OCI-LY7 (cell line): ENCODE results near the gene MAEA. TPM values are rescaled to one million over a fixed set of nuclear protein-coding genes. Genes with fewer than 3 reads are reported as not detected.

Experiments used
- BruUV-seq: library from RNA; stranded (reverse); fragments of 400-500 nt; replicated peaks from 2 replicates; lab custom pipeline; 2021; lab: Mats Ljungman, UMichigan
- CTCF ChIA-PET: fragments of 300-600 bp; sonication (Branson Sonifier 250); formaldehyde crosslinking; loops from one replicate; lab custom pipeline; 2022; ENCODE audit warnings: antibody characterized with exemption; ENCODE audit not compliant: unreplicated experiment; lab: Charles Lee
- POLR2A ChIA-PET: fragments of 300-600 bp; sonication (Branson Sonifier 250); formaldehyde crosslinking; loops from one replicate; lab custom pipeline; 2022; ENCODE audit warnings: antibody characterized with exemption; lab: Charles Lee
- DNase-seq: peaks from one replicate; pipeline ENCODE4 v3.0.0-alpha.2; 2015; ENCODE audit warnings: low spot score
- H2AFZ ChIP-seq: fragments of 200-600 bp; sonication (generic), shearing (Covaris generic); 2 replicates; pipeline ENCODE4 v1.6.1; 2014; ENCODE audit warnings: mild to moderate bottlenecking, antibody characterized with exemption, low read length, moderate library complexity
- H3K27ac ChIP-seq: fragments of 200-600 bp; sonication (generic); 2 replicates; pipeline ENCODE4 v1.5.1; 2014; ENCODE audit warnings: mixed run types, low read depth, mild to moderate bottlenecking, moderate library complexity, low read length, inconsistent platforms; ENCODE audit not compliant: poor library complexity, severe bottlenecking
- H3K36me3 ChIP-seq: fragments of 200-600 bp; sonication (generic); 2 replicates; pipeline ENCODE4 v1.6.1; 2014; ENCODE audit warnings: mild to moderate bottlenecking, antibody characterized with exemption, low read length, moderate library complexity, mixed read lengths; ENCODE audit not compliant: insufficient read depth
- H3K4me1 ChIP-seq: fragments of 200-600 bp; sonication (generic); 2 replicates; pipeline ENCODE4 v1.5.1; 2014; ENCODE audit warnings: mild to moderate bottlenecking, low read length; ENCODE audit not compliant: insufficient read depth, poor library complexity, severe bottlenecking
- H3K4me2 ChIP-seq: fragments of 200-600 bp; sonication (generic); 2 replicates; pipeline ENCODE4 v1.6.1; 2014; ENCODE audit warnings: mild to moderate bottlenecking, low read length
- H3K4me3 ChIP-seq: fragments of 200-600 bp; sonication (generic); 2 replicates; pipeline ENCODE4 v1.5.1; 2014; ENCODE audit warnings: mild to moderate bottlenecking, low read depth, low read length; ENCODE audit not compliant: poor library complexity, severe bottlenecking
- H3K79me2 ChIP-seq: fragments of 200-600 bp; sonication (generic); 2 replicates; pipeline ENCODE4 v1.6.1; 2016; ENCODE audit warnings: low read depth, mild to moderate bottlenecking, low read length, moderate library complexity, mixed read lengths; ENCODE audit not compliant: insufficient read depth
- H3K9me2 ChIP-seq: fragments of 200-600 bp; sonication (generic); 2 replicates; pipeline ENCODE4 v1.6.1; 2016; ENCODE audit warnings: mild to moderate bottlenecking, low read length, mixed read lengths; ENCODE audit not compliant: insufficient read depth
- H3K9me3 ChIP-seq: fragments of 200-600 bp; sonication (generic); 2 replicates; pipeline ENCODE4 v1.6.1; 2014; ENCODE audit warnings: mild to moderate bottlenecking, mixed run types, low read length, mixed read lengths
- H4K20me1 ChIP-seq: fragments of 200-600 bp; sonication (generic); 2 replicates; pipeline ENCODE4 v1.6.1; 2014; ENCODE audit warnings: mild to moderate bottlenecking, antibody characterized with exemption, low read length, moderate library complexity, mixed read lengths; ENCODE audit not compliant: insufficient read depth
- EZH2phosphoT487 ChIP-seq: fragments of 200-600 bp; sonication (generic); IDR thresholded peaks from 2 replicates; pipeline ENCODE4 v1.6.1; 2018; ENCODE audit warnings: low read depth, borderline replicate concordance, mild to moderate bottlenecking, mixed run types, antibody characterized with exemption, low read length, moderate library complexity, mixed read lengths
- intact Hi-C: fragments of 100-400 bp; cut with micrococcal nuclease; formaldehyde crosslinking; loops from one replicate; pipeline ENCODE4 v1.10.0; 2022; ENCODE audit not compliant: unreplicated experiment
- total RNA-seq, 2 experiments: library from RNA; depleted of rRNA in 1 of 2; stranded (reverse); fragments of >200 nt in 1 of 2; shearing (Covaris generic) in 1 of 2; gene quantifications; 2 replicates each; pipeline ENCODE4 v1.2.3, GENCODE V29; 2014 to 2022
- TF ChIP-seq, protein P1 (sequence below): fragments of 200-600 bp; sonication (generic); conservative IDR thresholded peaks from 2 replicates; pipeline ENCODE4 v1.5.1; 2014; ENCODE audit warnings: mild to moderate bottlenecking, antibody characterized with exemption, low read length, moderate library complexity, mixed read lengths

Gene MAEA
- total RNA-seq, 2 experiments from 2014 or later = 53.2 to 59.3 TPM

DNA sequence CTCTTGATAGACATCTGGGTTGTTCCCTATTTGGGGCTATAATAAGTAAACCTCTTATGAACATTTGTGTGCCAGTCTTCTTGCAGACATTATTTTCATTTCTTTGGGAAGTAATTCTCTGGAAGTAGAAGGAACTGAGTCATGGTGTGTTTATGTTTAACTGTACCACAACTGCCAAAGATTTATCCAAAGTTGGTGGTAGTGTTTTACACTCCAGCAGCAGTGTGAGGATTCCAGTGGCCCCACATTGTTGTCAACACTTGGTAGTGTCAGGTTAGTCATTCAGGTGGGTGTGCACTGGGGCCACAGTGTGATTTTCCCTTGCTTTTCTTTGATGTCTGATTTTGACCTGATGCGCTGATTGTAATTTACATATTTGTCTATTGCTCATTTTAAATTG is 52.3 kb downstream of the MAEA start:
- TF ChIP-seq, protein P1, sequence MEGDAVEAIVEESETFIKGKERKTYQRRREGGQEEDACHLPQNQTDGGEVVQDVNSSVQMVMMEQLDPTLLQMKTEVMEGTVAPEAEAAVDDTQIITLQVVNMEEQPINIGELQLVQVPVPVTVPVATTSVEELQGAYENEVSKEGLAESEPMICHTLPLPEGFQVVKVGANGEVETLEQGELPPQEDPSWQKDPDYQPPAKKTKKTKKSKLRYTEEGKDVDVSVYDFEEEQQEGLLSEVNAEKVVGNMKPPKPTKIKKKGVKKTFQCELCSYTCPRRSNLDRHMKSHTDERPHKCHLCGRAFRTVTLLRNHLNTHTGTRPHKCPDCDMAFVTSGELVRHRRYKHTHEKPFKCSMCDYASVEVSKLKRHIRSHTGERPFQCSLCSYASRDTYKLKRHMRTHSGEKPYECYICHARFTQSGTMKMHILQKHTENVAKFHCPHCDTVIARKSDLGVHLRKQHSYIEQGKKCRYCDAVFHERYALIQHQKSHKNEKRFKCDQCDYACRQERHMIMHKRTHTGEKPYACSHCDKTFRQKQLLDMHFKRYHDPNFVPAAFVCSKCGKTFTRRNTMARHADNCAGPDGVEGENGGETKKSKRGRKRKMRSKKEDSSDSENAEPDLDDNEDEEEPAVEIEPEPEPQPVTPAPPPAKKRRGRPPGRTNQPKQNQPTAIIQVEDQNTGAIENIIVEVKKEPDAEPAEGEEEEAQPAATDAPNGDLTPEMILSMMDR = no peak
- TF ChIP-seq EZH2phosphoT487 = no peak
- no peaks in the 10 kb centered on the region for H4K20me1 ChIP-seq
- no TSS peak for BruUV-seq
- ChIA-PET POLR2A (no interaction called here), CTCF (no interaction called here)
- peaks cover 13% of the 10 kb centered on the region for H3K4me1 ChIP-seq
- no peak overlapping the region for H3K27ac ChIP-seq
- no peak overlapping the region for H3K4me3 ChIP-seq
- intact Hi-C loops = no loop called here
- H3K9me3 ChIP-seq = no peaks in the 10 kb centered on the region
- no peak overlapping the region for H2AFZ ChIP-seq
- H3K79me2 ChIP-seq = no peaks in the 10 kb centered on the region
- no peak overlapping the region for H3K4me2 ChIP-seq
- peaks cover 50% of the 10 kb centered on the region for H3K36me3 ChIP-seq
- no peak for DNase-seq
- no peaks in the 10 kb centered on the region for H3K9me2 ChIP-seq

DNA sequence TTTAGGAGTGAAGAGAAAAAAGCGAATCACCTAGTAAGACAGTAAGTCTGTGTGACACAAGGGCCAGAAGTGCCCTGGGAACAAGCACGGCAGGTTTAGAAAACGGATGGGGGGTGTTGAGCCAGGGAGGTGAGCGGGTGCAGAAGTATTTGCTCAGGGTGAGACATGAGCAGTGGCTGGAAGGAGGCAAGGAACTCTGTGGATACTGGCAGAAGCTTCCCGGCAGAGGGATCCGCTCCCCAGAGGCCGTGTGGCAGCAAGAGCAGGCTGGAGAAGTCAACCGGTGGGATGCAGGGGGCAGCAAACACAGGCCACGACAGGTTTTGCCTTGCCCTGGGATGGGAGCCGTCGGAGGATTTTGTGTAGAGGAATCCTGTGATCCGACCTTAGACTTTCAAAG is 55.0 kb downstream of the MAEA start:
- ChIA-PET POLR2A (no interaction called here), CTCF (no interaction called here)
- no peak for TF ChIP-seq EZH2phosphoT487
- TF ChIP-seq, protein P1 = no peak
- Histone ChIP-seq H2AFZ (no peak overlapping the region), H3K4me3 (no peak overlapping the region), H3K4me1 (peaks cover 29% of the 10 kb centered on the region), H3K79me2 (peaks cover 17% of the 10 kb centered on the region; the same call in 1 of the 2 replicates), H4K20me1 (peaks cover 5% of the 10 kb centered on the region; the same call in 1 of the 2 replicates), H3K36me3 (peaks cover 24% of the 10 kb centered on the region), H3K4me2 (peak overlapping the region; percentile 78; the same call in 1 of the 2 replicates), H3K27ac (no peak overlapping the region), H3K9me2 (no peaks in the 10 kb centered on the region), H3K9me3 (no peaks in the 10 kb centered on the region)
- intact Hi-C loops = loop anchor here (5.0 kb wide), 2 partner anchors 77 to 332 kb away; partner anchors contain the start of gene FGFRL1
- no peak for DNase-seq
- BruUV-seq = no TSS peak
